AG04449 (cell line): ENCODE data around the gene CRELD2.

Experiments
- CTCF ChIA-PET: fragments of 350-600 bp; formaldehyde crosslinking; extraction: SDS; loops from one replicate; lab custom pipeline; 2021; ENCODE audit warnings: antibody characterized with exemption; lab: Yijun Ruan, JAX
- POLR2A ChIA-PET: fragments of 400-600, 350-600 bp; formaldehyde crosslinking; extraction: SDS; loops from one replicate; lab custom pipeline; 2020; ENCODE audit warnings: antibody characterized with exemption, inconsistent platforms; lab: Yijun Ruan, JAX
- DNase-seq: peaks from one replicate; pipeline ENCODE4 v3.0.0-alpha.2; 2010; ENCODE audit warnings: low read depth, low spot score
- H3K4me3 ChIP-seq: 2 replicates; pipeline ENCODE4 v1.5.1; 2011; ENCODE audit warnings: low read depth, mild to moderate bottlenecking, control low read depth, low read length
- CTCF ChIP-seq: IDR thresholded peaks from one replicate; pipeline ENCODE4 v1.5.1; 2011; ENCODE audit warnings: mild to moderate bottlenecking, moderate library complexity, low read length, control low read depth, inconsistent platforms; ENCODE audit not compliant: insufficient read depth; ENCODE audit errors: missing control alignments

CRELD2 gene

DNA sequence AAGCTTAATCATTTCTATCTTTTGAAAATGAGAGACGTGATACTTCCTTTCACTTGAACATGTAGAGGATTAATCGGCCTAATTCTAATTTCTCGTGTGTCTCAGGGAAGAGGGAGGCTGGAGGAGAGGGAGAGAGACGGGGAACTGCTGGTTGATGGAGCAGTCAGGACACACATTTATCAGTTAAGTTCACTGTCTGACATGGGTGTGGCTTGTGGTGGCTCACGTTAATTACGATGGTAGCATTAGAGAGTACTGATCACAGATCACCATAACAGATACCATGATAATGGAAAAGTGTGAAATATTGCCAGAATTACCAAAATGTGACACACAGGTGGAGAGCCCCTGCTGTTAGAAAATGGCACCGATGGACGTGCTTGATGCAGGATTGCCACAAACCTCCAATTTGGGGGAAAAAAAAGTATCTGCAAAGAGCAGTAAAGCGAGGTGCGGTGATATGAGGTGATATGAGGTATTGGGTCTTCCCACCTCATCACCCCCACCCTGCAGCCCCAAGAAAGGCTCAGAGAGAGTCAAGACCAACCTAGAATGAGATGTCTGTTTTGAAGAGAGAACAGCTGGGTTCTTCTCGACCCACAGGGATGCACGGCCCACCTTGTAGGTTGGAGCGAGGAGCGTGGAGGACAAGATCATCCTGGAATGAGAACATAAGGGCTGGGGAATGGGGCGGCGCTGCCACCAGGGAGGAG lies 45.0 kb upstream of the CRELD2 start:
- H3K4me3 ChIP-seq = no peak overlapping the region
- CTCF ChIA-PET = no interaction called here
- POLR2A ChIA-PET = interaction anchor here (1.0 kb wide), 1 partner anchor 21 kb away, joined by 3 read pairs; no protein-coding TSS in a partner anchor

DNA sequence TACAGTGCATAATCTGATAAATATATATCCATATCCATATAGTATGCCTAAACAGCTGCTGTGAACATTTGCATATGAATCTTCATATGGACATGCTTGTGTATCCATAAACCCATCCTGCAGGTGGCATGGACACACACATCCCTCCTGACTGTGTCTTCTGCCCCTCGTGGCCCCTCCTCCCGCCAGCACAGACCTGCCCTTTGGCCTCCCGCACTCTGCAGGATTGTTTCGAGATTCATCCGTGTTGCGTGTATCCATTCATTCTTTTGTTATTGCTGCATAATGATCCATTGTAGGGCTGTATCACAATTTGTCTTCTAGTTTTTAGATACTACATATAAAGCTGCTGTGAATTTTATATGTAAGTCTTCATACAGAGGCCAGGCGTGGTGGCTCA lies 40.8 kb upstream of the CRELD2 start:
- DNase-seq = no peak
- CTCF ChIA-PET = interaction anchor here (1.3 kb wide), 1 partner anchor 9 kb away, joined by 4 read pairs; no protein-coding TSS in a partner anchor
- no peak overlapping the region for H3K4me3 ChIP-seq
- POLR2A ChIA-PET = no interaction called here
- no peak for TF ChIP-seq CTCF

More for the DNA sequence above, 45.0 kb upstream of the CRELD2 start:
- no peak for TF ChIP-seq CTCF
- no peak for DNase-seq

GRCh38 chr22:49878206-49878605 lies 40.2 kb upstream of the CRELD2 start:
- TF ChIP-seq CTCF = no peak
- POLR2A ChIA-PET = no interaction called here
- CTCF ChIA-PET = no interaction called here
- no peak for DNase-seq
- H3K4me3 ChIP-seq = no peak overlapping the region

- no peak for DNase-seq
- POLR2A ChIA-PET = no interaction called here
- no peak overlapping the region for H3K4me3 ChIP-seq
- CTCF ChIA-PET = interaction anchor here (1.1 kb wide), 1 partner anchor 9 kb away, joined by 3 read pairs; no protein-coding TSS in a partner anchor
- TF ChIP-seq CTCF = no peak
Observed at GRCh38 chr22:49879871-49880270, 38.6 kb upstream of the CRELD2 start.

DNA sequence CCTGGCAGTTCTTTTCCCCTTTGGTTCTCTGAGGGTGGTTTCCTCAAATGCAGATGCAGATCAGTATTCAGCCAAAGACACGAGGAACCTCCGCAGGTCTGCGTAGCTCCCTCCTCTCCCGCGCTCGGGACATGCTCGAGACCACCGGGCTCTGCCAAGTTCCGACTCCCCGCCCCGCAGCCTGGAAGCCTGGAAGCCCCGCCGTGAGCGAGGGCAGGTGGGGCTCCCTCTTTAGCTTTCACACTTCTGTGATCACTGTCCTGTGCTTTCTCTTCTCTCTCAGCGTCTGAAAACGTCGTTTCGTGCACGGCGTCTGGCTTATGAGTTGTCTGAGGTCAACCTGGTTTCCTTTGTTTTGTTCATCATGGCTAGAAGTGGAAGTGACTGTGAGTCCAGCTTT lies 38.2 kb upstream of the CRELD2 start:
- ChIA-PET CTCF (interaction anchor here (1.1 to 1.8 kb wide), 2 partner anchors 9 kb away, joined by 3 to 5 read pairs; no protein-coding TSS in a partner anchor), POLR2A (no interaction called here)
- DNase-seq = no peak
- TF ChIP-seq CTCF = no peak
- H3K4me3 ChIP-seq = no peak overlapping the region

- POLR2A ChIA-PET = no interaction called here
- DNase-seq = no peak
- no peak overlapping the region for H3K4me3 ChIP-seq
- TF ChIP-seq CTCF = no peak
- CTCF ChIA-PET = interaction anchor here (1.8 kb wide), 1 partner anchor 11 kb away, joined by 5 read pairs; no protein-coding TSS in a partner anchor
Observed at GRCh38 chr22:49881856-49882255, 36.6 kb upstream of the CRELD2 start.
